SU-DHL-6 (cell line): ENCODE results near the gene GNAI2.
A peak's percentile ranks its signal among the peaks of the same experiment; 100 is the strongest.

Experiments used
- H2AFZ ChIP-seq: fragments of 200-600 bp; sonication (generic); 2 replicates; pipeline ENCODE4 v1.6.1; 2014; ENCODE audit warnings: low read depth, mild to moderate bottlenecking, moderate library complexity, mixed read lengths, antibody characterized with exemption, low read length; ENCODE audit not compliant: severe bottlenecking
- H3F3A ChIP-seq: fragments of 200-600 bp; shearing (Covaris generic); 2 replicates; pipeline ENCODE4 v1.6.0; 2016; ENCODE audit warnings: antibody characterized with exemption, mild to moderate bottlenecking; ENCODE audit not compliant: insufficient read depth
- H3K27ac ChIP-seq: fragments of 200-600 bp; sonication (generic); 2 replicates; pipeline ENCODE4 v1.5.1; 2016; ENCODE audit warnings: low read depth, mild to moderate bottlenecking, low read length, moderate library complexity, mixed read lengths
- H3K27me3 ChIP-seq: fragments of 200-600 bp; sonication (generic), shearing (Covaris generic); 2 replicates; pipeline ENCODE4 v1.6.0; 2014; ENCODE audit warnings: mild to moderate bottlenecking, low read length
- H3K36me3 ChIP-seq: fragments of 200-600 bp; sonication (generic); 2 replicates; pipeline ENCODE4 v1.6.1; 2014; ENCODE audit warnings: mild to moderate bottlenecking, low read length, mixed read lengths
- H3K4me2 ChIP-seq: fragments of 300-600, 200-600 bp; shearing (Covaris generic), sonication (generic); 2 replicates; pipeline ENCODE4 v1.6.0; 2014; ENCODE audit warnings: low read length, low read depth, mild to moderate bottlenecking; ENCODE audit not compliant: poor library complexity, severe bottlenecking
- H3K4me3 ChIP-seq: fragments of 200-600 bp; sonication (generic); 2 replicates; pipeline ENCODE4 v1.5.1; 2014; ENCODE audit warnings: antibody characterized with exemption, low read length, mild to moderate bottlenecking, mixed read lengths; ENCODE audit not compliant: insufficient read depth, poor library complexity, severe bottlenecking
- H3K79me2 ChIP-seq: fragments of 200-600 bp; sonication (generic); 2 replicates; pipeline ENCODE4 v1.6.1; 2014; ENCODE audit warnings: mild to moderate bottlenecking, low read length, moderate library complexity; ENCODE audit not compliant: insufficient read depth
- H3K9ac ChIP-seq: fragments of 200-600 bp; sonication (generic); 2 replicates; pipeline ENCODE4 v1.7.0; 2014; ENCODE audit warnings: mild to moderate bottlenecking, low read length
- H3K9me2 ChIP-seq: fragments of 200-600 bp; sonication (generic); replicated peaks from 2 replicates; pipeline ENCODE4 v1.6.1; 2014; ENCODE audit warnings: low read length; ENCODE audit not compliant: insufficient read depth
- H3K9me3 ChIP-seq: fragments of 200-600 bp; sonication (generic); 2 replicates; pipeline ENCODE4 v1.6.1; 2014; ENCODE audit warnings: low read length, mixed read lengths; ENCODE audit not compliant: insufficient read depth
- H4K20me1 ChIP-seq: fragments of 200-600 bp; sonication (generic); 2 replicates; pipeline ENCODE4 v1.6.1; 2014; ENCODE audit warnings: low read depth, mild to moderate bottlenecking, antibody characterized with exemption, low read length, moderate library complexity, mixed read lengths
- EZH2phosphoT487 ChIP-seq: fragments of 200-600 bp; sonication (generic), shearing (Covaris generic); conservative IDR thresholded peaks from 2 replicates; pipeline ENCODE4 v1.6.1; 2018; ENCODE audit warnings: mild to moderate bottlenecking, antibody characterized with exemption, low read length, moderate library complexity, mixed read lengths
- TF ChIP-seq, protein P1 (sequence below): fragments of 200-600 bp; sonication (generic); IDR thresholded peaks from one replicate; pipeline ENCODE4 v1.5.1; 2017; ENCODE audit warnings: antibody characterized with exemption, mild to moderate bottlenecking, low read length, moderate library complexity; ENCODE audit not compliant: insufficient read depth, poor library complexity, severe bottlenecking

GNAI2 gene

DNA sequence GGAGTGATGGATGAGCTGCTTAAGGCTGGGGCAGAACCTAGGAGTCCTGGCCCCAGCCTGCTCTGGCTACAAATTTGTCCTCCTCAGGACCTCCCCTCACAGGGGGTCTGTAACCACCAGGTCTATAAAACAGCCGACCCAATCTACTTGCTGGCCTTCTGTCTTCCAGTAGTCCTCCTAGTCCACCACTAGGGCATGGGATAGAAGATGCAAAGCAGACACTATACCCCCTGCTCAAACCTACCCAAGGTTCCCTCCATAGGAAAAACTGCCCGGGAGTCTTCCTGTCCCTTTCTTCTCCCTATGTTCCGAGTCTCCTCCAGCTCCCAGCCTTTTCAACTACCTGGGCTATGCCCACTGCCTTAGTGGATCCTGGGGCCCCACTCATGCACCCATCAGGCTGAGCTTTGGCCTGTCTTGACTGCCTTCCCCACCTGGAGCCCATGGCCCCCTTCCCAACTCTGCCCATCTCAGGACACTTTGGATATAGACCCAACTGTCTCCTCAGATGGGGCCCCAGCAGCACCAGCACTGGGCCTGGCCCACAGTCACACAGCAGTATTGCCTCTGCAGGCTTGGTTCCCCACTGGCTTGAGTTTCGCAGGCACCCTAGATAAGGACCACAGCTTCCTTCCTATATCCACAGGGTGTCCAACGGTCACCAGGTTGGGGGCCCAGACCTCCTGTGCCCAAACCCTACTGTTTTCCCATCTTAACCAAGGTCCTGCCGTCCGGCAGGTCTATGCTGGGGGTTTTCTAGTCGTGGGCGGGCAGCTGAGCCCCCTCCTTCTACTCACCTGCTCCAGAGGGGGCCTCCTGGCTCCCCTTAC, 62.1 kb downstream of the GNAI2 start:
- H3K4me2 ChIP-seq, result peak overlapping the region; percentile 79
- no peaks in the 10 kb centered on the region for H3K36me3 ChIP-seq
- no peak overlapping the region for H2AFZ ChIP-seq
- no peaks in the 10 kb centered on the region for H3F3A ChIP-seq
- no peaks in the 10 kb centered on the region for H3K9me2 ChIP-seq
- H3K9me3 ChIP-seq, result no peaks in the 10 kb centered on the region
- TF ChIP-seq, protein P1, sequence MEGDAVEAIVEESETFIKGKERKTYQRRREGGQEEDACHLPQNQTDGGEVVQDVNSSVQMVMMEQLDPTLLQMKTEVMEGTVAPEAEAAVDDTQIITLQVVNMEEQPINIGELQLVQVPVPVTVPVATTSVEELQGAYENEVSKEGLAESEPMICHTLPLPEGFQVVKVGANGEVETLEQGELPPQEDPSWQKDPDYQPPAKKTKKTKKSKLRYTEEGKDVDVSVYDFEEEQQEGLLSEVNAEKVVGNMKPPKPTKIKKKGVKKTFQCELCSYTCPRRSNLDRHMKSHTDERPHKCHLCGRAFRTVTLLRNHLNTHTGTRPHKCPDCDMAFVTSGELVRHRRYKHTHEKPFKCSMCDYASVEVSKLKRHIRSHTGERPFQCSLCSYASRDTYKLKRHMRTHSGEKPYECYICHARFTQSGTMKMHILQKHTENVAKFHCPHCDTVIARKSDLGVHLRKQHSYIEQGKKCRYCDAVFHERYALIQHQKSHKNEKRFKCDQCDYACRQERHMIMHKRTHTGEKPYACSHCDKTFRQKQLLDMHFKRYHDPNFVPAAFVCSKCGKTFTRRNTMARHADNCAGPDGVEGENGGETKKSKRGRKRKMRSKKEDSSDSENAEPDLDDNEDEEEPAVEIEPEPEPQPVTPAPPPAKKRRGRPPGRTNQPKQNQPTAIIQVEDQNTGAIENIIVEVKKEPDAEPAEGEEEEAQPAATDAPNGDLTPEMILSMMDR, result no peak
- no peak for TF ChIP-seq EZH2phosphoT487
- H3K27me3 ChIP-seq, result no peaks in the 10 kb centered on the region
- H3K27ac ChIP-seq, result no peak overlapping the region
- no peaks in the 10 kb centered on the region for H3K79me2 ChIP-seq
- H3K4me3 ChIP-seq, result peak overlapping the region; percentile 81
- peak overlapping the region; percentile 74 for H3K9ac ChIP-seq
- no peaks in the 10 kb centered on the region for H4K20me1 ChIP-seq

GRCh38 chr3:50298836-50299637, 63.0 kb downstream of the GNAI2 start, which contains the start of the genes HYAL3 and NAA80:
TSS of gene HYAL3 (minus strand) at chr3:50299405. CDS start at chr3:50295602, 3,803 bp downstream.
TSS of gene NAA80 (minus strand) at chr3:50299405. CDS start at chr3:50297463, 1,942 bp downstream.
- H3F3A ChIP-seq, result no peaks in the 10 kb centered on the region
- TF ChIP-seq, protein P1, result peak; percentile 18
- TF ChIP-seq EZH2phosphoT487, result no peak
- H2AFZ ChIP-seq, result peak within 1 kb of the TSS; percentile 89
- no peaks in the 10 kb centered on the region for H3K27me3 ChIP-seq
- H3K36me3 ChIP-seq, result no peaks in the 10 kb centered on the region
- no peaks in the 10 kb centered on the region for H3K79me2 ChIP-seq
- no peaks in the 10 kb centered on the region for H3K9me3 ChIP-seq
- H3K4me2 ChIP-seq, result peak within 1 kb of the TSS; percentile 79
- peak within 1 kb of the TSS; percentile 81 for H3K4me3 ChIP-seq
- peak within 1 kb of the TSS; percentile 74 for H3K9ac ChIP-seq
- H3K27ac ChIP-seq, result peak within 1 kb of the TSS; percentile 45
- no peaks in the 10 kb centered on the region for H4K20me1 ChIP-seq
- no peaks in the 10 kb centered on the region for H3K9me2 ChIP-seq

DNA sequence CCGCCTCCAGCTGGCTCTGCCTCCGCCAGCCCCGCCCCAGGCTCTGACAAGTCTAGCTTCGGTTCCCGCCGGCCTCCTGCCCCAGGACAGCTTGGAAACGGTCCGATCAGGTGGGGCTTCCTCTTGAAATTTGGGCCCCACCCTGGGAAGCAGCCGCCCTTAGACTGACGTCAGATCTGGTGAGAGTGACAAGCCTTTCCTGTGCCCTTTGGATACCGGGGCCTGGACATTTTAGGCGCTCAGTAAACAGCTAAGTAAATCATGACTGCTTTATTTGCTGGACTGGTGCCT, 63.6 kb downstream of the GNAI2 start:
- Histone ChIP-seq H3K27me3 (no peaks in the 10 kb centered on the region), H3K36me3 (no peaks in the 10 kb centered on the region), H3K4me2 (peak overlapping the region; percentile 76), H3K27ac (peak overlapping the region; percentile 33), H2AFZ (peak overlapping the region; percentile 78), H4K20me1 (no peaks in the 10 kb centered on the region), H3K79me2 (no peaks in the 10 kb centered on the region), H3K9ac (peak overlapping the region; percentile 66), H3K9me2 (no peaks in the 10 kb centered on the region), H3K4me3 (peak overlapping the region; percentile 57), H3F3A (no peaks in the 10 kb centered on the region), H3K9me3 (no peaks in the 10 kb centered on the region)
- TF ChIP-seq, protein P1, result no peak
- no peak for TF ChIP-seq EZH2phosphoT487
